ENCODE measurements around the gene MCM5. TPM values are rescaled to one million over a fixed set of nuclear protein-coding genes. Genes with fewer than 3 reads are reported as not detected.
"Not testable (repeated sequence)": the region's sequence is repeated elsewhere in the genome, so short reads cannot be mapped to it uniquely, and the experiment has no call there.

MCM5 gene
- total RNA-seq = 10.2 TPM
- long read RNA-seq, transcript MCM5-201 (17 exons, 3,534 nt) = major isoform, 29 of 40 reads
- long read RNA-seq, partial matches to known transcripts = 7 of 40 reads
- long read RNA-seq, other reads (novel, unspliced or antisense) = 4 of 40 reads

- ATAC-seq (ENCODE audit: poor library complexity) (peak; percentile 99), DNase-seq (peak; percentile 98)
- intact Hi-C loops (cut with DNase I) = no loop called here
Observed at GRCh38 chr22:35399678-35400500, at the start of gene MCM5. Gene MCM5 (plus strand): TSS chr22:35400140. CDS start chr22:35400439, 299 bp downstream.

DNA sequence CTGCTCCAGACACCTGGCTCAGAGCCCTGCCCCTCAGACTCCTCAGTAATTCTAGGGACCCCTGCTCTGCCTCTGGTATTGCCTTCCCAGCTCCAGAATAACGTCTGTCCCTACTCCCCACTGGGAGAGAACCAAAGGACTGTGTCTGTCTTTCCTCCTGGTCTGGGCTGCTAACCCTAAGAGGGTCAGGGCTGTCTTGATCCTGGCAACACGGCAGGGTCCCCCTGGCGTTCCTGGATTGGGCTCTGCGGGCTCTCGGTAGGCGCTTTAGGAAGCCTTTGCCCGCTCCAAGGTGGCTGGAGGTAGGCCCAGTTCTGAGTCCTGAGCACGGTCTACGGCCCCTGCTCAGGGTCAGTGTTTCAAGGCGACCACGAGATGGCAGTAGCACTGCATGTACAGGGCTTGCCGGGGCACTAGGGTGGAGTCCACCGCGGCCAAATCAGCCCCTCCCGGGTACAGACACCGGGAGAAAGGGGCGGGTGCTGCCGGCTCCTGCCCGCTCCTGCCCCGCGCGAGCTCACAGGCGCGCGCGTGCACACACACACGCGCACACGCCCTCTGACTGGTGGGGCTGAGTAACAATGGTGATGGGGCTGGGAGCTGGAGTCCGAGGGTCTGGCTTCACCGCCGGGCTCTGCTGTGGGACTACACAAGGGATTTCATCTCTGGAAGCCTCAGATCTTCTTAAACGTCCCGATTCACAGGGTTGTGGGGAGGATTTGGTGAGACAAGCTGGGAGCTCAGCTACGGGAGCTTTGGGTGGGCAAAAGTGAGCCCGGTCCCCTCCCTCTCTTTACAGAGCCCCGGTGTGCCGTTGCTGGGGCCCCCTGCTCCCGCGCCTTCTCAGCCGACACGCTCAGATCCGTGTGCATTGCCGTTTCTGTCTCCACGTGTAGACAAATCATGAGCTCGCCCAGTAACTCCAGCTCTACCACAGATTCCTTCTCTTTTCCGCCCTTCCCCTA is 49.1 kb upstream of the MCM5 start:
- ATAC-seq (ENCODE audit: poor library complexity) (peak; percentile 92), DNase-seq (peak; percentile 93)
- intact Hi-C loops (cut with DNase I) = loop anchor here (10.0 kb wide), 1 partner anchor 274 kb away; no protein-coding TSS in a partner anchor

- intact Hi-C loops (cut with DNase I) = loop anchor here (10.0 kb wide), 1 partner anchor 272 kb away; no protein-coding TSS in a partner anchor
- DNase-seq (peak; percentile 84), ATAC-seq (ENCODE audit: poor library complexity) (peak; percentile 32)
Observed at GRCh38 chr22:35352214-35353111, 47.5 kb upstream of the MCM5 start.

DNA sequence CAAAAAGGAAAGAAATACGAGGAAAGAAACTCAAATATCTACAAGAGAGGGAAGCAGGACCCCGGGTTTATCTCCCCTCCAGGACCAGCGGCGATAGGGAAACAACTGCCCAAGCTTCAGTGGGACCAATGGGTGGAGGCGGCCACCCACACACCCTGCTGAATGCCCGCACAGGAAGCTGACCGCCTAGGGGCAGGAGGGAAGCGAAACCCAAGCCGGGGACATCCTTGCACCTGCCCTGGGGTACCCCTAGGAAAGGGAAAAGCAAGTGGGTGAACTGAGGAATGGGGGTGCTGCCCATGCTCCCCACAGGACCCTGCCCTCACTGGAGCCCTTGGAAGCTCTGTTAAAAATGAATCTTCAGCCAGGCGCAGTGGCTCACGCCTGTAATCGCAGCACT is 46.6 kb upstream of the MCM5 start:
- ATAC-seq (ENCODE audit: poor library complexity) (no peak), DNase-seq (peak; percentile 61)
- intact Hi-C loops (cut with DNase I) = loop anchor here (10.0 kb wide), 1 partner anchor 271 kb away; no protein-coding TSS in a partner anchor

DNA sequence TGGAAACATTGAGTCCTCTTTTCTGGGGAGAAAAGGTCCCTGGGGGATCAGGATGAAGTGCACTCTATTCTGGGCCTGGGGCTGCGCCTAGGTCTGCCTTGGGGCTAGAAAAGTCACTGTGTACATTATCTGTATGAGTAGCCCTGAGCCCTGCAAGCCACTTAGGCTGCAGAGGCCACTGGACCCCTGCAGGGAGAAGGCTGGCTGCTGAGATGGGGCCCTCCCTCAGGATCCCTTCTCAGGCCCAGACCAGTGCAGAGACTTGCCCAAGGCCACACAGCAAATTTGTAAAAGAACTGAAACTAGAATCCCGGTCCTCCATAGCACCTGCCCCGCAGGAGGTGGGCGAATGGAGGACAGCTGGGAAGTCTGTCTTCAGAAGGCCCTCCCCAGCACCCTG is 45.9 kb upstream of the MCM5 start:
- DNase-seq (no peak), ATAC-seq (ENCODE audit: poor library complexity) (no peak)
- intact Hi-C loops (cut with DNase I) = loop anchor here (10.0 kb wide), 1 partner anchor 271 kb away; no protein-coding TSS in a partner anchor

DNA sequence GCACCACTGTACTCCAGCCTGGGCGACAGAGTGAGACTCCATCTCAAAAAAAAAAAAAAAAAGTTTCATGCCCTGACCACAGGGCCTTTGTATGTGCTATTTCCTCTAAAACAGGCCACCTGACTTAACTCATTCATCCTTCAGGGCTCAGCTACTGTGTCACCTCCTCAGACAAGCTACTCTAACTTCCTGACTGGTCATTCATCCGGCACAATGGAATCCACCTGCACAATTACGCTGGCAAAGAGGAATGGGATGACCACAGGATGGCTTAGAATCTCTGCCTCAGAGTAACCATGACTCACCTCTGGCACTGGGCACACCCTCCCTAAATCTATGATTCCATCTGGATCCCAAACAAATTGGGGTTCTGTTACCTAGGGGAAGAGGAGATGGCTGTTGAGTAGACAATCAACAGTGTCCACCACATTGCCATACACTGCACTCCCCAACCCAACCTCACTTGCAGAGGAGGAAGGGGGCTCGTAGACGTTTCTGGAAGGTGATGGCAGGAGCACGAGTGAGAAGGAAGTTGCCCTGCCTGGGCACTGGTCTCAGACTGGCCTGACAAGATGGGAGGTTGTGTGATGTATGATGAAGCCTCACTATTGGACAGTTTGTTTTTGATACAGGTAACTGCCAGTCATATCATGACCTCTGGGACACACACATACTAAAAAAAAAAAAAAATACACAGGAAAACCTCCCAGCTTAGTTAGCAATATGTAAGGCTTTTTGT is 41.9 kb upstream of the MCM5 start:
- intact Hi-C loops (cut with DNase I) = loop anchor here (10.0 kb wide), 1 partner anchor 267 kb away; no protein-coding TSS in a partner anchor
- ATAC-seq (ENCODE audit: poor library complexity) (no peak), DNase-seq (no peak)

GRCh38 chr22:35359380-35360065 is 40.4 kb upstream of the MCM5 start:
- no peak for DNase-seq
- intact Hi-C loops (cut with DNase I) = loop anchor here (10.0 kb wide), 1 partner anchor 265 kb away; no protein-coding TSS in a partner anchor
- no peak for ATAC-seq (ENCODE audit: poor library complexity)

DNA sequence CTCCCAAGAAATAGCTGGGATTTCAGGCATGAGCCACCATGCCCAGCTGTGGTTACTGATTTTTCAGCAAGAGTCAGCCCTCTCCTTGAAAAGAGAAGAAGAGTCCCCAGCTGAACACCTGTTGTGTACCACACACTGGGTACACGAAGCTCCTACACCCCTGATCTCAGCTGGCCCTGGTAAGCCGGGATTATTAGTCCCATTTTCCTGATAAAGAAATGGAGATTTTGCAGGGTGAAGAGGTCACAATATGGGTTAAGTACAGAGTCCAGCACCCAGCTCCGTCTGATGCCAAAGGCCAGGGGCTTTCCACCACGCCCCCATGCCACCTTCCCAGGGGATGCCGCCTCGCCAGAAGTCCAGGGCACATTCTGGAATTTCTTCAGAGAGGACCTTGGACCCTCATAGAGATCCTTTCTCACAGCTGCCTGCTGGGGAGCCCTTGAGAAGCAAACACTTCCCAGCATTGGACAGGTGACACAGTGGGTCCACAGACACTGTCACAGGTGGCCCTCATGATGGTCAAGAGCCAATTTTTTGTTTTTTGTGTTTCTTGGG is 38.9 kb upstream of the MCM5 start:
- intact Hi-C loops (cut with DNase I) = no loop called here
- DNase-seq (no peak), ATAC-seq (ENCODE audit: poor library complexity) (no peak)

DNA sequence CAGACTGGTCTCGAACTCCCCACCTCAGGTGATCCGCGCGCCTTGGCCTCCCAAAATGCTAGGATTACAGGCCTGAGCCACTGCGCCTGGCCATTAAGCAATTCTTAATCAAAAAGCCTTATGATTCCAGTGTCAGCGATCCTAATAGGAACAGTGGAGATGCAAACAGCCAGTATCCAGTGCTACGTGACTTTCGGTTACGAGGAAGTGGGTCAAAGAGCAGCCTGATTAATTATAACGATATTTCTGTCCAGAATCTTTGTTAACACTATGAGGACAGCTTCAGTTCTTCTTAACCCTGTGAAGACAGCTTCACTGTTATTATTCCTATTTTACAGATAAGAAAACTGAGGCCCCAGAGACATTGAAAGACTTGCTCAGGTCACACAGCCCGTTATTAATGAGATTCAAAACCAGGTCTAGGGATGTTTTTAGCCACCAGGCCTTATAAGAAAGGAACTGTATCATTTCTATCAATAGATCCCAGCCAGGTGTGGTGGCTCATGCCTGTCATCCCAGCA is 36.3 kb upstream of the MCM5 start:
- ATAC-seq (ENCODE audit: poor library complexity) (no peak), DNase-seq (no peak)
- intact Hi-C loops (cut with DNase I) = no loop called here

- intact Hi-C loops (cut with DNase I); DNase-seq: not testable (repeated sequence)
- peak; percentile 13 for ATAC-seq (ENCODE audit: poor library complexity)
Observed at GRCh38 chr22:35364230-35364629, 35.7 kb upstream of the MCM5 start.

- ATAC-seq (ENCODE audit: poor library complexity) (peak; percentile 21), DNase-seq (no peak)
- intact Hi-C loops (cut with DNase I) = no loop called here
Observed at GRCh38 chr22:35367331-35367886, 32.5 kb upstream of the MCM5 start.

DNA sequence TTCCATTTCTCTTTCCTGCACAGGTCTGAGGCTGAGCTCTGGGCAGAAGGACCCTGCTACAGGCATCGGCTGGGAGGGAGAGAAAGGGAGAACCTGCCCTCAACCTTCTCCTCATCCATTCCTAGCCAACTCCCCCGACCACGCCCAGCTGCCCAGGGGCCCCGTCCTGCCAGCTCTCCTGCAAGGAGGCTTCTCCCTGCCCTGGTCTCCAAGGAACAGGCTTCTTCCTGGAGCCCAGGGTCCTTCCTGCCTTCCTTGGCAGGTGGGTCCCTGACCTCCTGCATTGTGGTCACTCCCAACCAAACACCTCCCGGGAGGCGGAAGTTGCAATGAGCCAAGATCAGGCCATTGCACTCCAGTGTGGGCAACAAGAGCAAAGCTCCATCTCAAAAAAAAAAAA is 31.6 kb upstream of the MCM5 start:
- intact Hi-C loops (cut with DNase I) = no loop called here
- ATAC-seq (ENCODE audit: poor library complexity) (no peak), DNase-seq (no peak)

GRCh38 chr22:35369996-35370395 is 29.9 kb upstream of the MCM5 start:
- no peak for DNase-seq
- intact Hi-C loops (cut with DNase I) = no loop called here
- ATAC-seq (ENCODE audit: poor library complexity) = no peak

GRCh38 chr22:35373781-35374180 is 26.2 kb upstream of the MCM5 start:
- ATAC-seq (ENCODE audit: poor library complexity) = no peak

GRCh38 chr22:35375031-35375430 is 24.9 kb upstream of the MCM5 start:
- no peak for ATAC-seq (ENCODE audit: poor library complexity)
- no peak for DNase-seq
- intact Hi-C loops (cut with DNase I) = no loop called here

More at GRCh38 chr22:35373781-35374180, 26.2 kb upstream of the MCM5 start:
- intact Hi-C loops (cut with DNase I) = no loop called here
- no peak for DNase-seq

GRCh38 chr22:35375526-35375925 is 24.4 kb upstream of the MCM5 start:
- DNase-seq (no peak), ATAC-seq (ENCODE audit: poor library complexity) (no peak)
- intact Hi-C loops (cut with DNase I) = no loop called here
